ENCODE data around the gene ITIH5.

GRCh38 chr10:7572391-7572790, 94.4 kb downstream of the ITIH5 start:
- TF ChIP-seq CTCF (IDR thresholded peaks at IDR 0.05) (no peak), EP300 (IDR thresholded peaks at IDR 0.05) (no peak)
